Liver (tissue), 9 donors: ENCODE results near the gene CHMP1B. TPM values are rescaled to one million over a fixed set of nuclear protein-coding genes. Genes with fewer than 3 reads are reported as not detected.

Source experiments
- DNase-seq: peaks from one replicate; pipeline ENCODE4 v3.0.0-alpha.2; 2017; ENCODE audit warnings: low spot score
- H3K27ac ChIP-seq, 2 donors: one replicate each; pipeline ENCODE4 v1.7.0; 2013; ENCODE audit warnings: inconsistent platforms in 2 of 2, low read length in 2 of 2, control low read depth in 1 of 2, low read depth in 1 of 2, mild to moderate bottlenecking in 1 of 2
- H3K27me3 ChIP-seq, 4 donors: one replicate each; pipeline versions ENCODE4 v1.6.1 to v1.7.0; 2013; ENCODE audit warnings: low read length in 3 of 4, inconsistent platforms in 1 of 4, mild to moderate bottlenecking in 1 of 4, moderate library complexity in 1 of 4; ENCODE audit not compliant: control insufficient read depth in 4 of 4, insufficient read depth in 4 of 4
- H3K36me3 ChIP-seq, 4 donors: one replicate each; pipeline versions ENCODE4 v1.6.1 to v1.7.0; 2013; ENCODE audit warnings: low read length in 3 of 4, mild to moderate bottlenecking in 3 of 4, low read depth in 1 of 4, moderate library complexity in 1 of 4; ENCODE audit not compliant: control insufficient read depth in 4 of 4, insufficient read depth in 3 of 4
- H3K4me1 ChIP-seq, 4 donors: one replicate each; pipeline versions ENCODE4 v1.6.1 to v1.7.0; 2013; ENCODE audit warnings: low read length in 3 of 4, mild to moderate bottlenecking in 3 of 4, moderate library complexity in 1 of 4; ENCODE audit not compliant: control insufficient read depth in 4 of 4, insufficient read depth in 4 of 4
- H3K4me3 ChIP-seq, 3 donors: one replicate each; pipeline versions ENCODE4 v1.6.1 to v1.7.0; 2013; ENCODE audit warnings: low read length in 3 of 3, control low read depth in 1 of 3, low read depth in 1 of 3, mild to moderate bottlenecking in 1 of 3
- H3K9ac ChIP-seq, 2 donors: one replicate each; pipeline ENCODE4 v1.7.0; 2013; ENCODE audit warnings: low read length in 2 of 2, mild to moderate bottlenecking in 2 of 2, moderate library complexity in 2 of 2, control low read depth in 1 of 2, low read depth in 1 of 2
- H3K9me3 ChIP-seq, 4 donors: one replicate each; pipeline versions ENCODE4 v1.6.1 to v1.7.0; 2013; ENCODE audit warnings: low read length in 3 of 4; ENCODE audit not compliant: control insufficient read depth in 4 of 4
- ATF3 ChIP-seq: IDR thresholded peaks from 2 replicates; pipeline ENCODE4 v1.6.1; 2016; ENCODE audit warnings: antibody characterized with exemption
- CTCF ChIP-seq: fragments of 150-350 bp; IDR thresholded peaks from 2 replicates; pipeline ENCODE4 v1.5.1; 2017; ENCODE audit warnings: improper control_type of control experiment, low read depth, low read length; ENCODE audit not compliant: missing input control
- EGR1 ChIP-seq, 2 donors: IDR thresholded peaks; 2 replicates each; pipeline ENCODE4 v1.6.1; 2016 to 2018; ENCODE audit warnings: antibody characterized with exemption in 2 of 2, low read depth in 2 of 2
- FOXA1 ChIP-seq: IDR thresholded peaks from 2 replicates; pipeline ENCODE4 v1.6.1; 2016; ENCODE audit warnings: antibody characterized with exemption
- FOXA2 ChIP-seq: IDR thresholded peaks from 2 replicates; pipeline ENCODE4 v1.6.1; 2016; ENCODE audit warnings: antibody characterized with exemption
- HNF4A ChIP-seq, 2 donors: conservative IDR thresholded peaks; 2 replicates each; pipeline ENCODE4 v1.6.1; 2016; ENCODE audit warnings: antibody characterized with exemption in 2 of 2, mild to moderate bottlenecking in 2 of 2
- HNF4G ChIP-seq: IDR thresholded peaks from 2 replicates; pipeline ENCODE4 v1.6.1; 2016; ENCODE audit warnings: antibody characterized with exemption
- JUND ChIP-seq, 2 donors: IDR thresholded peaks; 2 replicates each; pipeline ENCODE4 v1.6.1; 2016; ENCODE audit warnings: antibody characterized with exemption in 2 of 2
- NR2F2 ChIP-seq: IDR thresholded peaks from 2 replicates; pipeline ENCODE4 v1.6.1; 2016; ENCODE audit warnings: antibody characterized with exemption
- RAD21 ChIP-seq, 2 donors: IDR thresholded peaks; 2 replicates each; pipeline ENCODE4 v1.6.1; 2016; ENCODE audit warnings: antibody characterized with exemption in 2 of 2, mild to moderate bottlenecking in 2 of 2
- REST ChIP-seq: IDR thresholded peaks from 2 replicates; pipeline ENCODE4 v1.6.1; 2016; ENCODE audit warnings: antibody characterized with exemption, mild to moderate bottlenecking
- RXRA ChIP-seq, 2 donors: IDR thresholded peaks; 2 replicates each; pipeline ENCODE4 v1.6.1; 2017 to 2018; ENCODE audit warnings: antibody characterized with exemption in 2 of 2, mild to moderate bottlenecking in 1 of 2
- SP1 ChIP-seq: IDR thresholded peaks from 2 replicates; pipeline ENCODE4 v1.6.1; 2018; ENCODE audit warnings: antibody characterized with exemption, mild to moderate bottlenecking
- TAF1 ChIP-seq: conservative IDR thresholded peaks from 2 replicates; pipeline ENCODE4 v1.6.1; 2016; ENCODE audit warnings: antibody characterized with exemption, mild to moderate bottlenecking
- YY1 ChIP-seq: IDR thresholded peaks from 2 replicates; pipeline ENCODE4 v1.6.1; 2016; ENCODE audit warnings: antibody characterized with exemption, mild to moderate bottlenecking
- ZBTB33 ChIP-seq: IDR thresholded peaks from 2 replicates; pipeline ENCODE4 v1.6.1; 2016; ENCODE audit warnings: antibody characterized with exemption
- WGBS: extraction: QIAGEN DNeasy Blood & Tissue Kit; methylation state at CpG from one replicate; pipeline ENCODE4 v1.1.7; 2013; 5-methylcytosine and 5-hydroxymethylcytosine counted together
- polyA plus RNA-seq, 2 donors: library from polyadenylated mRNA; stranded (reverse) in 1 of 2; unstranded in 1 of 2; fragments of 200-250 nt in 1 of 2; fragments of >200 nt in 1 of 2; fragmentation: Nextera tagmentation in 1 of 2; extraction: Ambion mirVana in 1 of 2; gene quantifications; one replicate each; pipeline versions ENCODE4 v1.2.1 to v1.2.3, GENCODE V29; 2013 to 2015
- total RNA-seq, 2 donors: library from RNA; depleted of rRNA; stranded (reverse); fragments of >200 nt; gene quantifications; one replicate each; pipeline ENCODE4 v1.2.3, GENCODE V29; 2014
- TF ChIP-seq, protein P1 (sequence below): IDR thresholded peaks from 2 replicates; pipeline ENCODE4 v1.6.1; 2016; ENCODE audit warnings: antibody characterized with exemption
- donor health status: healthy.
- donor health status: healthy.
- donor health status: healthy.
- donor health status: healthy.
- donor health status: healthy.

CHMP1B gene
- total and polyA plus RNA-seq, 4 donors = 13.6 to 23.6 (median 19.1) TPM

- Histone ChIP-seq H3K4me3 (no peak overlapping the region), H3K9me3 (no peaks in the 10 kb centered on the region), H3K27me3 (no peaks in the 10 kb centered on the region), H3K36me3 (no peaks in the 10 kb centered on the region), H3K9ac (no peak overlapping the region), H3K4me1 (no peaks in the 10 kb centered on the region), H3K27ac (no peak overlapping the region)
- no peak for TF ChIP-seq REST
- no peak for TF ChIP-seq HNF4A (conservative IDR thresholded peaks at IDR 0.05)
- no peak for TF ChIP-seq HNF4G
- TF ChIP-seq NR2F2 = no peak
- no peak for TF ChIP-seq EGR1 (IDR thresholded peaks at IDR 0.05; ENCODE audit: low read depth in 2 of 2)
- no peak for TF ChIP-seq RXRA (IDR thresholded peaks at IDR 0.05)
- no peak for TF ChIP-seq TAF1
- no peak for TF ChIP-seq ATF3
- TF ChIP-seq, protein P1, sequence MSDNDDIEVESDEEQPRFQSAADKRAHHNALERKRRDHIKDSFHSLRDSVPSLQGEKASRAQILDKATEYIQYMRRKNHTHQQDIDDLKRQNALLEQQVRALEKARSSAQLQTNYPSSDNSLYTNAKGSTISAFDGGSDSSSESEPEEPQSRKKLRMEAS = no peak
- no peak for TF ChIP-seq SP1
- no peak for TF ChIP-seq ZBTB33
- no peak for TF ChIP-seq JUND (IDR thresholded peaks at IDR 0.05)
- TF ChIP-seq YY1 = no peak
- no peak for TF ChIP-seq FOXA2
- WGBS = 84% methylated on average over 2 of the region's 2 CpGs
- no peak for DNase-seq
Measured at GRCh38 chr18:11864471-11864870, 13.3 kb downstream of the CHMP1B start.

GRCh38 chr18:11865071-11865470, 13.9 kb downstream of the CHMP1B start:
- H3K27ac ChIP-seq = no peak overlapping the region
- H3K9me3 ChIP-seq = no peaks in the 10 kb centered on the region
- no peak for DNase-seq
- no peaks in the 10 kb centered on the region for H3K27me3 ChIP-seq
- TF ChIP-seq NR2F2 (no peak), RAD21 (IDR thresholded peaks at IDR 0.05) (no peak), FOXA1 (no peak), CTCF (no peak), RXRA (IDR thresholded peaks at IDR 0.05) (no peak)
- TF ChIP-seq, protein P1 = no peak
- no peaks in the 10 kb centered on the region for H3K36me3 ChIP-seq
- H3K9ac ChIP-seq = no peak overlapping the region
- no peaks in the 10 kb centered on the region for H3K4me1 ChIP-seq
- WGBS = 88% methylated on average over 12 of the region's 12 CpGs
- no peak overlapping the region for H3K4me3 ChIP-seq
